Neutrophil (primary cell): ENCODE measurements around the gene TNFRSF12A.

Experiments used
- H3K27ac ChIP-seq: fragments of 200-600 bp; sonication (generic); 2 replicates; pipeline ENCODE4 v1.5.1; 2016; ENCODE audit warnings: mild to moderate bottlenecking, moderate library complexity
- H3K27me3 ChIP-seq: fragments of 200-600 bp; sonication (generic); 2 replicates; pipeline ENCODE4 v1.6.0; 2016; ENCODE audit warnings: mild to moderate bottlenecking
- H3K36me3 ChIP-seq: fragments of 200-600 bp; sonication (generic); 2 replicates; pipeline ENCODE4 v1.5.1; 2017
- H3K4me1 ChIP-seq, 2 experiments: fragments of 200-600 bp in 1 of 2; sonication (generic) in 1 of 2; 1 replicate in 1 of 2; 2 replicates in 1 of 2; pipeline versions ENCODE4 v1.5.1 to v1.6.1; 2013 to 2016; ENCODE audit warnings: low read depth in 1 of 2, low read length in 1 of 2, mild to moderate bottlenecking in 1 of 2, moderate library complexity in 1 of 2; ENCODE audit not compliant: control insufficient read depth in 1 of 2, insufficient read depth in 1 of 2
- H3K4me3 ChIP-seq, 2 experiments: fragments of 200-600 bp in 1 of 2; sonication (generic) in 1 of 2; 1 replicate in 1 of 2; 2 replicates in 1 of 2; pipeline ENCODE4 v1.5.1; 2013 to 2016; ENCODE audit warnings: low read depth in 1 of 2, low read length in 1 of 2, mild to moderate bottlenecking in 1 of 2, moderate library complexity in 1 of 2
- H3K9me3 ChIP-seq: fragments of 200-600 bp; sonication (generic); 2 replicates; pipeline ENCODE4 v1.5.1; 2016
- CTCF ChIP-seq: fragments of 200-600 bp; sonication (generic); IDR thresholded peaks from 2 replicates; pipeline ENCODE4 v1.5.1; 2016; ENCODE audit warnings: antibody characterized with exemption

TNFRSF12A gene

GRCh38 chr16:3003582-3004270 lies 16.4 kb upstream of the TNFRSF12A start:
- peaks cover 40 to 43% of the 10 kb centered on the region in 2 experiments for H3K4me1 ChIP-seq
- peak; percentile 84 for TF ChIP-seq CTCF
- peaks cover 30% of the 10 kb centered on the region for H3K36me3 ChIP-seq
- peak overlapping the region; percentile 98 for H3K27ac ChIP-seq
- no peaks in the 10 kb centered on the region for H3K9me3 ChIP-seq
- H3K27me3 ChIP-seq = no peaks in the 10 kb centered on the region
- peak overlapping the region; percentile 30 to 66 for H3K4me3 ChIP-seq

GRCh38 chr16:3004319-3004718 lies 15.8 kb upstream of the TNFRSF12A start:
- peak overlapping the region; percentile 98 for H3K27ac ChIP-seq
- TF ChIP-seq CTCF = no peak
- H3K36me3 ChIP-seq = peaks cover 26% of the 10 kb centered on the region
- no peaks in the 10 kb centered on the region for H3K9me3 ChIP-seq
- peaks cover 46 to 49% of the 10 kb centered on the region in 2 experiments for H3K4me1 ChIP-seq
- no peaks in the 10 kb centered on the region for H3K27me3 ChIP-seq
- peak overlapping the region; percentile 66 to 74 for H3K4me3 ChIP-seq

GRCh38 chr16:3004781-3005284 lies 15.3 kb upstream of the TNFRSF12A start:
- no peak for TF ChIP-seq CTCF
- peaks cover 23% of the 10 kb centered on the region for H3K36me3 ChIP-seq
- H3K27ac ChIP-seq = peak overlapping the region; percentile 98
- peak overlapping the region; percentile 66 to 74 for H3K4me3 ChIP-seq
- H3K4me1 ChIP-seq = peaks cover 51 to 54% of the 10 kb centered on the region in 2 experiments
- H3K27me3 ChIP-seq = no peaks in the 10 kb centered on the region
- H3K9me3 ChIP-seq = no peaks in the 10 kb centered on the region

- H3K27me3 ChIP-seq = no peaks in the 10 kb centered on the region
- H3K36me3 ChIP-seq = peaks cover 5% of the 10 kb centered on the region
- no peaks in the 10 kb centered on the region for H3K9me3 ChIP-seq
- no peak for TF ChIP-seq CTCF
- peak overlapping the region; percentile 66 to 74 for H3K4me3 ChIP-seq
- H3K27ac ChIP-seq = peak overlapping the region; percentile 98
- H3K4me1 ChIP-seq = peaks cover 69 to 72% of the 10 kb centered on the region in 2 experiments
Measured at GRCh38 chr16:3007059-3007956, 12.9 kb upstream of the TNFRSF12A start.

GRCh38 chr16:3007957-3008689 lies 12.0 kb upstream of the TNFRSF12A start:
- peak overlapping the region; percentile 66 to 74 for H3K4me3 ChIP-seq

More at GRCh38 chr16:3007957-3008689, 12.0 kb upstream of the TNFRSF12A start:
- peaks cover 4% of the 10 kb centered on the region for H3K36me3 ChIP-seq
- peaks cover 74 to 76% of the 10 kb centered on the region in 2 experiments for H3K4me1 ChIP-seq
- H3K9me3 ChIP-seq = no peaks in the 10 kb centered on the region
- TF ChIP-seq CTCF = peak; percentile 37
- H3K27me3 ChIP-seq = no peaks in the 10 kb centered on the region
- H3K27ac ChIP-seq = peak overlapping the region; percentile 98
